Measurements from ENCODE around the gene KCNJ1.

The KCNJ1 gene

DNA sequence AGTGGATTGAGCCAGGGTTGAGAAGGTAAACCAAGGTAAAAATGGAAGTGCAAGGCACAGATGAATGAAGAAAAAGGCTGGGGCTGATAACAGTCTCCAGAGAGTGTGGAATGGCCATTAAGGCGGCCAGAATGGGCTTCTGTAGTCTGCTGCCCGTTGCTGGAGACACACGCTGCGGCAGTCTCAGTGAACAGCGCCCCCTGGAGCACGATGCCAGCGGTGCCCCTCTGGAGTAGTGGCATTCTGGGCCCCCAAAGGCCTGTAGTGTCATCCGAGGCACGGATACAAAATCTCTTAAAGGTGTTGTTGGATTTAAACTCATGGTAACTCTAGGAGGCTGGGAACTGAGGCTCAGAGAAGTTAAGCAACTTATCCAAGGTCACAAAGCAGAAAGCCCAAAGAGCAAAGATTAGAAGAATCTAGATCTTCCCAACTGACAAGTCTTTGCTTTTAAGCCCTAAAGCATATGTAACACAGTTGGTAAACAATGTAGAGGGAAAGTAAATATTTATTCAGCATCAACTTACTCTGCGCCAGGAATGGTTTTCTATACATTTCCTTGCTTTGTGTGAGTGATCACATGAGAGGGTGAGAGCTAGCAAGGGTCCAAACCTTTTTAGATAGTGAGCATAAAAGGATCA, 18.2 kb downstream of the KCNJ1 start:
- DNase-seq (ENCODE audit: extremely low spot score) = peak; percentile 74
- CTCF ChIA-PET = interaction anchor here (0.8 to 3.2 kb wide), 17 partner anchors 9 to 692 kb away, joined by 3 to 40 read pairs (median 4); no protein-coding TSS in a partner anchor

DNA sequence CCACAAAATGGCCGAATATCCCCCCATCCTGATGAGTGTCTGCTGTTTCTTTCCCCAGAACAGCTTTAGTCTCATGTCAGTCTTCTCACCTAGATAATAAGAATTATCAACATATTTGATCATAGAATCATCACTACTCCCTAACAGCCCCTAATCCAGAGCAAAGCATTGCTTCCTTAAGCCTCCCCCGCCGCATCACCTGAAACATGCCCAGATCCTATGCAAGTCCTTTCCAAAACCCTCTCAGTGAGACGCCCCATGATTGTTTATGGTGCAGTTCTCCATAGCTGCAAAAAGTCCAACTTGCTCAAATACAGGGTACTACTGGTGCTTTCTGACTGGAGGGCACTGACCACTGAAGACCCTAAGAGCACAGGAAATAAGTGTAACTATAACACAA, 20.1 kb downstream of the KCNJ1 start:
- CTCF ChIA-PET = interaction anchor here (0.9 to 4.2 kb wide), 11 partner anchors 8 to 687 kb away, joined by 3 to 40 read pairs (median 3); no protein-coding TSS in a partner anchor
- DNase-seq (ENCODE audit: extremely low spot score) = no peak
- TF ChIP-seq, protein P1, sequence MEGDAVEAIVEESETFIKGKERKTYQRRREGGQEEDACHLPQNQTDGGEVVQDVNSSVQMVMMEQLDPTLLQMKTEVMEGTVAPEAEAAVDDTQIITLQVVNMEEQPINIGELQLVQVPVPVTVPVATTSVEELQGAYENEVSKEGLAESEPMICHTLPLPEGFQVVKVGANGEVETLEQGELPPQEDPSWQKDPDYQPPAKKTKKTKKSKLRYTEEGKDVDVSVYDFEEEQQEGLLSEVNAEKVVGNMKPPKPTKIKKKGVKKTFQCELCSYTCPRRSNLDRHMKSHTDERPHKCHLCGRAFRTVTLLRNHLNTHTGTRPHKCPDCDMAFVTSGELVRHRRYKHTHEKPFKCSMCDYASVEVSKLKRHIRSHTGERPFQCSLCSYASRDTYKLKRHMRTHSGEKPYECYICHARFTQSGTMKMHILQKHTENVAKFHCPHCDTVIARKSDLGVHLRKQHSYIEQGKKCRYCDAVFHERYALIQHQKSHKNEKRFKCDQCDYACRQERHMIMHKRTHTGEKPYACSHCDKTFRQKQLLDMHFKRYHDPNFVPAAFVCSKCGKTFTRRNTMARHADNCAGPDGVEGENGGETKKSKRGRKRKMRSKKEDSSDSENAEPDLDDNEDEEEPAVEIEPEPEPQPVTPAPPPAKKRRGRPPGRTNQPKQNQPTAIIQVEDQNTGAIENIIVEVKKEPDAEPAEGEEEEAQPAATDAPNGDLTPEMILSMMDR (IDR thresholded peaks at IDR 0.05; ENCODE audit: control extremely low read depth, extremely low read depth, low read depth, missing control alignments) = no peak
- POLR2A ChIA-PET = no interaction called here

More for the DNA sequence above, 18.2 kb downstream of the KCNJ1 start:
- POLR2A ChIA-PET = no interaction called here
- TF ChIP-seq, protein P1 (IDR thresholded peaks at IDR 0.05; ENCODE audit: control extremely low read depth, extremely low read depth, low read depth, missing control alignments) = peak; percentile 82

DNA sequence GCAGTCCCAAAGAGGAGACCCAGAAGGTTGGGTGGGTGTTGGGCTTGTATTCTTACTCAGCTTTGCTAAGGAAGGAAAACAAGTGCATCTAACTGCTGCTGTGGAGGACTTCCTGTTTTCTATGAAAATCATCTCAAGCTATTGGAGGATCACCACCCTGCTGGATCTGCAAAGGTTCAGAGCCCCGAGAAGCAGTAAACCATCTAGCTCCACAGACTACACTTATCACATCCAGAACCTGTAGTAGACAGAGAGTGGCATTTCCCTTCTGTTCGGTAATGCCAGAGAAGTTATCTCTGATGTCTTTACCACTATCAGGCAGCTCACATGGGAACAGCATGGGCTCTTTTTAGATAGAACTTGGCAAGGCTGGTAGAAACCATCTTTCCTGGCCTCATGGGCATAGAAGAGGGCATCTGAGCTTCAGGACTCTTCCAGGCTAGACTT, 21.7 kb downstream of the KCNJ1 start:
- ChIA-PET CTCF (interaction anchor here (0.7 to 4.2 kb wide), 9 partner anchors 12 to 688 kb away, joined by 3 to 24 read pairs (median 4); no protein-coding TSS in a partner anchor), POLR2A (no interaction called here)

DNA sequence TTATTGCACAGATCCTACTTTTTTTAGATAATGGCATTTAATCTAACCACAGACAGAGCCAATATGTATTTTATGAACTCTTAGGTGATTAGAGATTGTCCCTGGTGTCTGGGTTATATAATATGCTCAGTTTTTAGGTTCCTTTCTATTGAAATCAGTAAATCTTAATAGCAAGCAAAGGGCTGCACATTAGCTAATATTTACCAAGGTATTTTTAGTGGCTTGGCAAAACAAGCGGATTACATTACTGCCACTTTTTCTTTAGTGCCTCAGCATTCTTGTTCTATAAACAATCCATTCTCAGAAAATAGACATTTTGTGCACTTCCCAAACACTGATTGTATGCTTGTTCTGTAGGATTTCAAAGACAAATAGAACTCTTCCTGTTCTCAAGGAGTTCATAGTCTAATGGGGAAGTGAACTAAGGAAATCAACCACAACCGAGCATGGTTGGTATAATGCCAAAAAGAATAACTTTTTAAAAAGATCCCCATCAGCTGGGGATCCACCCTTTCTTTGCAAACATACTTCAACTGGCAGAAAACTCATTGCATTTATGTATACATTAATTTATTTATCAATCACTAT, 23.8 kb downstream of the KCNJ1 start:
- CTCF ChIA-PET = interaction anchor here (1.0 to 3.8 kb wide), 2 partner anchors 13 to 42 kb away, joined by 3 to 24 read pairs; no protein-coding TSS in a partner anchor
- no peak for DNase-seq (ENCODE audit: extremely low spot score)
- TF ChIP-seq, protein P1 (IDR thresholded peaks at IDR 0.05; ENCODE audit: control extremely low read depth, extremely low read depth, low read depth, missing control alignments) = no peak
- POLR2A ChIA-PET = no interaction called here

More for the DNA sequence above, 21.7 kb downstream of the KCNJ1 start:
- TF ChIP-seq, protein P1 (IDR thresholded peaks at IDR 0.05; ENCODE audit: control extremely low read depth, extremely low read depth, low read depth, missing control alignments) = no peak
- DNase-seq (ENCODE audit: extremely low spot score) = no peak

DNA sequence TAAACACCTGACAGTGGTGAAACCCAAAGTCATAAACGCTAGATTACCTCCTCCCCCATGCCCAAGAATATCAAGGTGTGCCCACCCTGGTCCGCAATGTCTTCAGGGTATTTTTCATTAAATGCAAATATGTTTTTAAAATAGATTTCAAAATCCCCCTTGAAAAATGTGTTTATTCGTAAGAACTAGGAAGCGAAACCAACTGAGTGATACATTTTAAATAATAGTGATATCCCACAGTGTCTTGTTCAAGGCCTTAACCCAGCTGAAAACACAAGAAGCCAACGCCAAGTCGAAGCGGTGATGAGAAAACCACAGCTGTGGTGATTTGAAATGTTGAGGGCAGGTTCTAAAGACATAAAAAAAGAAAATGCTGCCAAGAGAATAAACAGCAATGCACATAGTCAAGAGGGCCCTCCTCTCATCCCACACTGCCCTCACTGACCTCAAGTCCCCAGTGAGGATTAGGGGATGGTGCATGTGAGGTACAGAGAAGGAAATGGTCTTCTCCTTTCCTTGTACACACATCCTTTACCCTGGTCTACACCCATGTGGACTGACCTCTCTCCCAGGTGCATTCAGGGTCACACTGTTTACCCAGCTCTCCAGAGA, 25.5 kb downstream of the KCNJ1 start:
- ChIA-PET CTCF (interaction anchor here (0.9 to 4.8 kb wide), 4 partner anchors 11 to 690 kb away, joined by 3 to 28 read pairs (median 4); no protein-coding TSS in a partner anchor), POLR2A (no interaction called here)
- DNase-seq (ENCODE audit: extremely low spot score) = no peak
- TF ChIP-seq, protein P1 (IDR thresholded peaks at IDR 0.05; ENCODE audit: control extremely low read depth, extremely low read depth, low read depth, missing control alignments) = no peak

DNA sequence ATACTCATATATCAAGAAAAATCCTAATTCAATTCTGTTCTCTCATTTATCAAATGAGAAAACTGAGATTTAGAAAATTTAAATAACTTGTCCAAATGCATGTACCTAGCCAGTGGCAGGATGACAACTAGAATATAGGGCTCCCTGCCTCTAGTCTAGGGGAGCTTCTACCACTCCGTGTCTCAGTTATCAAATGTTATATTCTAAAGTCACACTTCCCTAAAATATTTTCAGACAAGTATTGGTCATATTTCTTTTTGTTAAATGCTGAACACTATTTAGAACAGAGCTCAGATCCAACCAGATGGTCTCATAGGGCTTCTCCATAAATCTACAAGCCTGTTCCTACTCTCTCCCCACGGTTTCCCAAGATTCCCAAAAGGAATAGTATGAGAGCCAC, 26.3 kb downstream of the KCNJ1 start:
- TF ChIP-seq, protein P1 (IDR thresholded peaks at IDR 0.05; ENCODE audit: control extremely low read depth, extremely low read depth, low read depth, missing control alignments) = no peak
- DNase-seq (ENCODE audit: extremely low spot score) = no peak
- CTCF ChIA-PET = interaction anchor here (0.9 to 4.8 kb wide), 5 partner anchors 10 to 690 kb away, joined by 3 to 28 read pairs (median 3); no protein-coding TSS in a partner anchor
- POLR2A ChIA-PET = no interaction called here
